NCI-H2196 (cell line): ENCODE data around the gene EPB41L1.
"Not testable (repeated sequence)": the region's sequence is repeated elsewhere in the genome, so short reads cannot be mapped to it uniquely, and the experiment has no call there.

Source experiments
- DNase-seq: peaks from one replicate; lab custom pipeline; 2025; ENCODE audit not compliant: unreplicated experiment; lab: John Stamatoyannopoulos, UW

The EPB41L1 gene

GRCh38 chr20:36125097-36125496 lies 29.4 kb upstream of the EPB41L1 start:
- DNase-seq = no peak

DNA sequence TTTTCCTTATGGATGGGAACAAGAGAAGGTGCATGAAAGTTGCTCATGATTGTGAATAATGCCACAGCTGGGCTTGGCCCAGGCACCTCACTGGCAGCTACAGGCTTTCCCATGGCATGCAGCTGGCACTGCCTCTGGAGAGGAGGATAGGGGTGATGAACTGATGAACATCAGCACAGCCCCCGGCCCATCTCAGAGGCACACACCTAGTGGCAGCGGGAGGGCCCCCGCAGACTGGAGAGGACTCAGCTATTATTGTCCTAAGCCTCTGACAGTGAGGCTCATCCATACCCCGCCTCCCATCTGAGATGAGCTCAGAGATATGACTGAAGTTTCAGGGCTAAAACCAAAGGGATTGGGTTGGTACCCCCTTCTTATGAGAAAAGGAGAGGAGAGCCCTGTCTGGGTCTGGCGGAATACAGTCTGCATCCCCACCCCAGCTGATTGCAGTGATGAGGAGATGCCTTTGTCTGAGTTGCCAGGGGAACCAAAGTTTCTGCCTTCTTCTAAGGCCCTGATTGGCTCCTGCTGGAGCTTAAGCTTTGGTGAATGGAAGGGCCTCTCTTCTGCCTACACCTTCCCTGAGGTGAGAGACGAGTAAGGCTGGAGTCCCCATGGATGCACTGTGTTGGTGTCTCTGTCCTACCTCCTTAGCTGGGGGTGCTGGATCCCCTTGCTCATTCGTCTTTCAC lies 27.6 kb upstream of the EPB41L1 start:
- DNase-seq = no peak

DNA sequence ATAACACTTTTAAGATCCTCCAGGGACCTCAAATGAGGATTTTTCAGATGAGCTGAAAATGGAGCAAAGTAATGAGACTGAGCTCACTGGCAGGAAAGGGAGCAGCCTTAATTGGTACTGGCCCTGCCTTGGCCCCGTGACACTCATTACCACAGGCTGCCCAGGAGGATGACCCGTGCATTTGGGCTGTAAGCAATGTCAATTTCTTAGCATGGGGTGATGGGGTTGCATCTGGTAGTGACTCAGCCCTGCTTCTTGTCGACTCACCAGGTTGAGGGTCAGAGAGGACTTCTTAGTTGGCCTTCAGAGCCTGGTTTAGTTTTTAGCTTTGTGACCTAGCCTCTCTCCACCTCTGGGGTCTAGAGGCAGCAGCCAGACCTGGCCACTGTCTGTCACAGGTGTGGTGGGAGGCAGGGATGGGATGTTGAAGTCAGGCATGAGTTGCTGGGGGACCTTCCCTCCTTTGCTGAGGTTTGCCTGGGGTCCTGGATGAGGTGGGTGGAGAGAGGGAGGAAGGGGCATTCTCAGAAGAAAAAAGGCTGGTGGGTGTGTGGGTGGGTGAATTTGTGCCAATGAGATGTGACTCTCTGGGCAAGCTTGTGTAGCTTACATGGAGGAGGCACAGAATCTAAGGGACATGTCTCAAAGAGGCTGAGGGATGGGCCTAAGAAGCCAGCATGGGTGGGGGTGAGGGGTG lies 25.9 kb upstream of the EPB41L1 start:
- no peak for DNase-seq

DNA sequence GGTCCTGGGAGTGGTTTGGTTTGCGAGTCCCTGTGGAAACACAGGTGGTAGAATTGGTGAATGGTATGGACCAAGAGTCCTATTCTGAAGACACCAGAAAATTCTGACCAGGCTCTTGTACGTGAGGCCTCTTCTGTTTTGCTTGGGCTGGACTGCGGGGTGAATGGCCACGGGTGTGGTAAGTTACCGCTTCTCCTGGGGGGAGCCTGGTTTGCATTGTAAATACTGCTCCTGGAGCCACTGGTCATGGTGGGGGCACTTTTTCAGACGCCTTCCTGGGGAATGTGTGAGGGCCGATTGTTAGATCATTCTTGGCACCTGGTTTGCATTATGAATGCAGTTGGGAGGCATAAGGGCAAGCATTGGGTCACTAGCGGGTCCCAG lies 25.4 kb upstream of the EPB41L1 start:
- no peak for DNase-seq

DNA sequence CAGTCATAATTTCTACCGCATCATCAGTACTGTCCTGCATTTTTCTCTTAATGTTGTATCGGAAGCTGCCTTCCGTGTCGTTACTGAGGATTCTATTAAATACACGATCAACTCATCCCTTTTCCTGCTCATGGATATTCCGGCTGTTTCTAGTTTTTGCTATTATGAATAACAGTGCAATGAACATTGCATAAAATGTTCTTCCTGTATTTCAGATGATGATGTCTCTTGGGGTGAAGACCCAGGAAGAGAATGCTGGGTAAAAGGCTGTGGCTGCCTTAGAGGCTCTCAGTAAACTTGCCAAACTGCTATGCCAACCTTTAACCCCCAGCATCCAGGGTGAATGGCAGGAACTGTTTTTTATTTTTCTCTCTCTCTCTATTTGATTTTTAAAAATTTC lies 24.1 kb upstream of the EPB41L1 start:
- DNase-seq = no peak

GRCh38 chr20:36132802-36133211 lies 21.7 kb upstream of the EPB41L1 start:
- no peak for DNase-seq

- DNase-seq = no peak
Observed at GRCh38 chr20:36133821-36134220, 20.7 kb upstream of the EPB41L1 start.

DNA sequence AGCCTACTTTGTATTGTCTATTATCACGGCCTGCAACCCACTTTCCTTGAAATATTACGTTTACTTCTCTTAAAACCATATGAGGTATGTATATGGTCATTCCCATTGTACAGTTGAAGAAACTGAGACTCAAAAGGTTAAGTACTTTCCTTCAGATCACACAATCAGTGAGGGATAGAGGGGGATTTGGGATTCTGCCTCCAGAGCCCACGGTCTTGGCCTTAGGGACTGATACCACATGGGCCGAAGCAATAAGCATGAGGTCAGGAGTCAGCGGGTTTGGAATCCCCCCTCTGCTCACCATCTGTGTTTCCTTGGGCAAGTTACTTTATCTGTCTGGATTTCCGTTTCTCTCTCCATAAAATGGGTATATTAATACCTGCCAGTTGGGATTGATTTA lies 19.4 kb upstream of the EPB41L1 start:
- no peak for DNase-seq

GRCh38 chr20:36135821-36136220 lies 18.7 kb upstream of the EPB41L1 start:
- DNase-seq = no peak

GRCh38 chr20:36137313-36137712 lies 17.2 kb upstream of the EPB41L1 start:
- DNase-seq = not testable (repeated sequence)

DNA sequence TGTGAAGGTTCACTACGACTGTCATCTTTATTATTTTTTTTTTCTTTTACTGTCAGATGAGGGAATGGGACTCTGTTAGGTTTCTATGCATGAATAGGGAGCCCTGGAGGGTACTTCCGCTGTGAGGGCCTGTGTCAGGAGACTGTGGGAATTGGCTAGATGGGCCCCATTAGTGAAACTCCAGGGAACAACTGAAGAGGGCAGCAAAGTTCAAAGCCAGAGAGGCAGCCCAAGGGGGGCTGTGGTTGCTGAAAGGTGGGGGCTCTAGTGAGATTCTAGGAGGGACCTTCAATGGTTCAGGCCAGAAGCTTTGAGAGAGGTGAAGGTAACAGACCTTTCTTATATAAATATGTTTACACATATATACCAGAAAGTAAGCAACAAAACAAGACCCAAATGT lies 13.2 kb upstream of the EPB41L1 start:
- no peak for DNase-seq

DNA sequence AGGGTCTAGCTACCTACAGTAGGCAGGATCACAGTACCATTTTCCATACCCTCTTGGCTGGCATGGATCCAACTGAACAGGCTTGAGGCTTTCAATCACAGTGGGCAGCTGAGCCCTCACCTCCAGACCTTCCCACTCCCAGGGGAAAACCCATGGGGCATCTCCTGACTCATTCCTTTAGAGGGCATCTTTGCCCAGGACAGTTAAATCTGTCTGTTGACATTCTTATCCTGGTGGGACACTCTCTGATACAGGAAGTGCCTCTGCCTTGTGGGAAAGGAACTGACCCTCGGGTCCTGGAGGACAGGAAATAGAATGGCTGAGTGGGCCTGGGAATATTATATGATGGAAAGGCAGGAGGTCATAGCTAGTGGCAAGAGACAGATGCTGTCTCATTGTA lies 10.2 kb upstream of the EPB41L1 start:
- no peak for DNase-seq

DNA sequence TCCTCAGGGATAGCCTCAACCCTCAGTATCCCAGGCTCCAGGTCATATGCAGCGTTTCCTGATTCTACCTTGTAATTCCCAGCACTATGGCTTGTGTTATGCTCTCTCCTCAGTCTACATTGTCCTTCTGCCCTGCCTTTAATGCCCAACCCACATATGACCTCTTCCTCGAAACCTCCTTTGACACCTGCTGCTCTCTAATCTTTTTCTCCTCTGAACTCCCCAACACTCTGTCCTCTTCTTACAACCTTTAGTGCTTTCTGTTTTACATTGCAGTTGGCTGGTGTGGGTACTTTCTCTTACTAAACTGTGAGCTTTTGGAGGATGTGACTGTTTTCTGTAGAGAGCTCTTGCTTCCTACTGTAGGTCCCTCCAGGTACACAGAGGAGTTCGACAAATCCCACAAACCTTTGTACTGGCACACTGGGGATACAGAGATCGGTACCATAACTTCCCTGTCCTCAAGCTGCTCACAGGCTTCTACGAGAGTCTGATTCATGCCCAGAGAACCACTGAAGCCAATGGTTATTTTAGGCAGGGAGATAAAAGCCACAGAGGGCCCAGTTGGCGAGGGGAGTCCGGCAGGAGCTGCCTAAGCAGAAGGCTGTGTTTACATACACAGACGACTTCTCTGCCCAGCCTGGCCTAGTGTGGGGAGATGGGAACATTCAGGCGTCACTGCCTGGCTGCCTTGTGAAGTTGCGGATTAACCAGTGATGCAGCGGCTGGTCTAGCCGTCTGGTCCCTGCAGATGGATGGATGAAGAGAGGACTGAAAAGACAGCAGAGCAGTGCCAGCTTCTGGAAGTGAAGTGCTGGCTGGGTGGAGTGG lies 8.4 kb upstream of the EPB41L1 start:
- DNase-seq = no peak

DNA sequence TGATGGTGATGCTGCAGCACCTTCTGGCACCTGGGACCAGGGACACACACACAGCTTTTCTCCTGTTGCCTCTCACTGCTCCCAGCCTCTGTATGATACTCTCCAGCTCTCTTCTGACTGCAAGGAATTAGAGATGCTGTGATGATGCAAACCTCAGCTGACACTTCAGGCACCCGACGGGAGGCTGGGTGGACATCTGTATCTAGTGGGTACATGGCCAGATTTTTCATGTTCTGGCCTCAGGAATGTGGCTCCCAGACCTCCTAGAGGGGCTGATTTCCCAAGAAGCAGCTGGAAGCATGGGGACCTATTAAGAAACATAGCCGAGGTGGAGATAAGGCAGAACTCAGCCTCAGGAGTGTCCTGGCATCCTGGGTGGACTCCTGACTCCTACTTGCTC lies 6.8 kb upstream of the EPB41L1 start:
- no peak for DNase-seq

GRCh38 chr20:36148439-36148838 lies 6.1 kb upstream of the EPB41L1 start:
- DNase-seq = no peak

- DNase-seq = no peak
Observed at GRCh38 chr20:36149012-36149411, 5.5 kb upstream of the EPB41L1 start.

- DNase-seq = peak; percentile 80
Observed at GRCh38 chr20:36149469-36149868, 5.1 kb upstream of the EPB41L1 start.

GRCh38 chr20:36150489-36150846 lies 4.1 kb upstream of the EPB41L1 start:
- DNase-seq = no peak

GRCh38 chr20:36150847-36151539 lies 3.5 kb upstream of the EPB41L1 start:
- DNase-seq = no peak

DNA sequence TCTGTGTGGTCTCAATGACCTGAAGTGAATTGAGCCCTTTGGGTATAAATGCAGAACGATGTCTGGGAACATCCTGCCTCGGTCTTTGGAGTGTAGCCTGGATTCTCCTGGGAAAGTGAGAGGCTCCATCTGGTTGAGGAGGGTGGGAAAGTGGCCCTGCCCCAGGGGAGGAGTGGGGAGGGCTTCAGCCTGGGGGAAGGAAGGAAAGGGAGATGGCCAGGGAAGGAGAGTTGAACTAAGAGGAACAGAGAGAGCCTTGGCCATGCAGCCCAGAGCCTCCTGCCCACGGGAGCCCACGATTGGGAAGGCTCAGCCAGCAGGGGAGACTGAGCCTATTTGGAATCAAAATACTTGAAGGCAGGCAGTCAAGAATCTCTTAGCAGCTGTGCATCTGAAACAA lies 2.3 kb upstream of the EPB41L1 start:
- no peak for DNase-seq

DNA sequence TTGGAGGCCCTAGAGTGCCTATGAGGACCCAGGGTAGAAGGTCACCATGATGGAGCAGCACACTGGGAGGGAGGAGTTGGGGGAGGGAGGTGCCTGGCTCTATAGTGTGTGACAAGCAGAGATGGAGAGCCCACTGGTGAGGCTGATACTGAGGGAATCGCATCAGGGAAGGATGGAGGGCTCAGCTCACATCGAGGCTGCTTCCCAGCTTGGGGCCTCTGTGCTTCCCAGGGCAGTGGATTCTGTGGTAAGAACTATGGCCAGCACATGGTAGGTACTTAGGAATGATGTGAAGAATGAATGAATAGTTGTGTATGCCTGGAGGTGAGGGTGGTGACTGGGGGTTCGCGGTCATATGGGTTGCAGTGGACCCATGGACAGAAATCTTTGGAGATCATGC lies 1.3 kb upstream of the EPB41L1 start:
- DNase-seq = no peak
